ENCODE measurements around the gene FILIP1L. TPM values are rescaled to one million over a fixed set of nuclear protein-coding genes. Genes with fewer than 3 reads are reported as not detected.

The FILIP1L gene
- total RNA-seq, 1 experiment from 2014 or later, result 15.5 TPM

DNA sequence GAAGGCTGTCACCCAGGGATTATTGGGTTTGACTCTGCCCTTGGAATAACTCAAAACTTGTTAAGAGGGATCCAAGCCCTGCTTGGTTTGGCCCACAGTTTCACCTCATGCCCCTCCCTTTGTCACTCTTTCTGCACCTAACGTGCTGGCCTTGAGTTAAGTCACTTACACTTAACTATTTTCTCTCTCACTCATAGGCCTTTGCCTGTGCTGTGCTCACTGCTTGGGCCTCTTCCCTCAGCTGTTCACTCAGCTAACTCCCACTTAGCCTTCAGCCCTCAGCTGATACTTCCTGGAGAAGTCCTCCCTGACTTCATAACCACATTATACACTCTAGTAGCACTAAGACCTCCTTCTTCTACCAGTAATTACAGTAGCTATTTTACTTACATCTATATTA lies 163.4 kb downstream of the FILIP1L start:
- ChIA-PET POLR2A (no interaction called here), CTCF (no interaction called here)
- peaks cover 33% of the 10 kb centered on the region for H3K4me1 ChIP-seq
- Mint-ChIP-seq H3K4me1 (ENCODE audit: low read depth, unreplicated experiment) (peaks cover 24% of the 10 kb centered on the region), H3K9me3 (ENCODE audit: unreplicated experiment) (no peaks in the 10 kb centered on the region), H3K36me3 (ENCODE audit: insufficient read depth, unreplicated experiment) (no peaks in the 10 kb centered on the region), H3K27ac (ENCODE audit: unreplicated experiment) (no peak overlapping the region), H3K27me3 (ENCODE audit: insufficient read depth, unreplicated experiment) (no peaks in the 10 kb centered on the region), H3K4me3 (ENCODE audit: unreplicated experiment) (no peak overlapping the region)
- TF ChIP-seq, protein P1, sequence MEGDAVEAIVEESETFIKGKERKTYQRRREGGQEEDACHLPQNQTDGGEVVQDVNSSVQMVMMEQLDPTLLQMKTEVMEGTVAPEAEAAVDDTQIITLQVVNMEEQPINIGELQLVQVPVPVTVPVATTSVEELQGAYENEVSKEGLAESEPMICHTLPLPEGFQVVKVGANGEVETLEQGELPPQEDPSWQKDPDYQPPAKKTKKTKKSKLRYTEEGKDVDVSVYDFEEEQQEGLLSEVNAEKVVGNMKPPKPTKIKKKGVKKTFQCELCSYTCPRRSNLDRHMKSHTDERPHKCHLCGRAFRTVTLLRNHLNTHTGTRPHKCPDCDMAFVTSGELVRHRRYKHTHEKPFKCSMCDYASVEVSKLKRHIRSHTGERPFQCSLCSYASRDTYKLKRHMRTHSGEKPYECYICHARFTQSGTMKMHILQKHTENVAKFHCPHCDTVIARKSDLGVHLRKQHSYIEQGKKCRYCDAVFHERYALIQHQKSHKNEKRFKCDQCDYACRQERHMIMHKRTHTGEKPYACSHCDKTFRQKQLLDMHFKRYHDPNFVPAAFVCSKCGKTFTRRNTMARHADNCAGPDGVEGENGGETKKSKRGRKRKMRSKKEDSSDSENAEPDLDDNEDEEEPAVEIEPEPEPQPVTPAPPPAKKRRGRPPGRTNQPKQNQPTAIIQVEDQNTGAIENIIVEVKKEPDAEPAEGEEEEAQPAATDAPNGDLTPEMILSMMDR (IDR thresholded peaks at IDR 0.05; ENCODE audit: insufficient read depth in 1 of 2, low read depth in 1 of 2, low read length in 1 of 2, severe bottlenecking in 1 of 2, unreplicated experiment in 1 of 2), result no peak
- intact Hi-C loops (cut with micrococcal nuclease; ENCODE audit: unreplicated experiment), result no loop called here
- H3K4me3 ChIP-seq (ENCODE audit: low read depth, low read length), result no peak overlapping the region
- H3K27me3 ChIP-seq (replicated peaks; ENCODE audit: control insufficient read depth, insufficient read depth, low read length), result no peaks in the 10 kb centered on the region
- DNase-seq, result no peak
- BruUV-seq (replicated peaks), result no TSS peak
- no peaks in the 10 kb centered on the region for H3K9me3 ChIP-seq
- no peaks in the 10 kb centered on the region for H3K36me3 ChIP-seq (ENCODE audit: control insufficient read depth, insufficient read depth, low read length)

DNA sequence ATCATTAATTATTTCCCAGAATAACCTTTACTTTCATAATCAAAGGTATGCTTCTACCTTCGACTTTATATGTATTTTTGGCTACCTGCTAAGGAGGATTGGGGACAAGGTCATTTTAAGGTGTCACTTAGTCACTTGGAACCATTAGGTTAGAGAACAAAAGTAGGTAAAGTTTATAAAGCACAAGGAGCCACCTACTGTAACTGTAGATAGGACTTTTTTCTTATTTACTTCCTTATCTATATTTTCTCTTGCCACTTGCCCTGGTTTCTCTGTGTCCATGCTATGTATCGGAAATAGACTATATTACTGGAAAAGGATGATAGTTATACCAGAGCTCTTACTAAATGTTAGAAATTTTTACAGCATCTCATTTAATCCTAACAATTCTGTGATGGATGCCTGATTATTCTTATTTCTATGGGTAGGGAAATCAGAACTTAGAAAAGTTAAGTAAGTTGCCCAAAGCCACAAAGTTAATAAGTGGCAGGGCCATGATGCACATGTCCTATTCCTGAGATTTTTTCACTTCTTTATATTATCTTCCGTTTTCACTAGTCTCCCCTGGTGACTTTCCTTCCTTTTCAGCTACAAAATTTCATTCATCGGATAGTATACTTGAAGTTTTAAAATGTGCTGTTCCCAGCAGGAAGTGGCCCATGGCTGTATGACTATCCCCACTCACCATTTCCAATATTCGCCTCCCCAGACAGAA lies 164.2 kb downstream of the FILIP1L start:
- no peaks in the 10 kb centered on the region for H3K27me3 Mint-ChIP-seq (ENCODE audit: insufficient read depth, unreplicated experiment)
- H3K4me1 ChIP-seq, result peaks cover 30% of the 10 kb centered on the region
- intact Hi-C loops (cut with micrococcal nuclease; ENCODE audit: unreplicated experiment), result no loop called here

DNA sequence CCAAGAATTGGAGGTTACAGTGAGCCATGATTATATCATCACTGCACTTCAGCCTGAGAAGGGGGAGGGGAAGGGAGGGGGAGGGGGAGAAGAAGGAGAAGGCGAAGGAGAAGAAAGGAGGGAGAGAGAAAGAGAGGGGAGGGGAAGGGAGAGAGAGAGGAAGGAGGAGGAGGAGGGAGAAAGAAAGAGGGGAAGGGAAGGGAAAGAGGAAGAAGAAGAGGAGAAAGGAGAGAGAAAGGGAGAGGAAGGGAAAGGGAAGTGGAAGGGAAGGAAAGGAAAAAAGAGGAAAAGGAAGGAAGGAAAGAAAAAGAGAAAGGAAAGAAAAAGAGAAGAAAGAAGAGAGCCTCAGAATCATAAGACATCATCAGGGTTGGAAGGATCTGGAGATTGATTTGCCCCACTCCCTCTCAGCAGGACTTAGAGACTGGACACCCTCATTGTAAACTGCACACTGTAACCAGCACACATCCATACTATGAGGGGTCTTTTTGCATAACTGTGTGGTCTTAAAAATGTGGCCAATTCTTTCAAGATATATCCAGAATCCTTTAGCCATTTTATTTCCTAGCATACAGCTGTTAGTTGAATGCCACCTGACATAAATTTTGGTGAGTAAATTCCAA lies 165.7 kb downstream of the FILIP1L start:
- no peaks in the 10 kb centered on the region for H3K27me3 Mint-ChIP-seq (ENCODE audit: insufficient read depth, unreplicated experiment)
- CTCF ChIA-PET, result no interaction called here
- POLR2A ChIA-PET, result no interaction called here
- TF ChIP-seq, protein P1 (IDR thresholded peaks at IDR 0.05; ENCODE audit: insufficient read depth in 1 of 2, low read depth in 1 of 2, low read length in 1 of 2, severe bottlenecking in 1 of 2, unreplicated experiment in 1 of 2), result no peak
- intact Hi-C loops (cut with micrococcal nuclease; ENCODE audit: unreplicated experiment), result no loop called here
- H3K4me1 Mint-ChIP-seq (ENCODE audit: low read depth, unreplicated experiment), result peaks cover 39% of the 10 kb centered on the region
- H3K9me3 Mint-ChIP-seq (ENCODE audit: unreplicated experiment), result no peaks in the 10 kb centered on the region
- no peaks in the 10 kb centered on the region for H3K36me3 ChIP-seq (ENCODE audit: control insufficient read depth, insufficient read depth, low read length)
- no peaks in the 10 kb centered on the region for H3K27me3 ChIP-seq (replicated peaks; ENCODE audit: control insufficient read depth, insufficient read depth, low read length)
- BruUV-seq (replicated peaks), result no TSS peak
- H3K4me1 ChIP-seq, result peaks cover 39% of the 10 kb centered on the region
- no peaks in the 10 kb centered on the region for H3K36me3 Mint-ChIP-seq (ENCODE audit: insufficient read depth, unreplicated experiment)
- no peak for DNase-seq
- H3K9me3 ChIP-seq, result no peaks in the 10 kb centered on the region
- no peak overlapping the region for H3K27ac Mint-ChIP-seq (ENCODE audit: unreplicated experiment)
- no peak overlapping the region for H3K4me3 ChIP-seq (ENCODE audit: low read depth, low read length)
- no peak overlapping the region for H3K4me3 Mint-ChIP-seq (ENCODE audit: unreplicated experiment)

More for the DNA sequence above, 164.2 kb downstream of the FILIP1L start:
- H3K9me3 ChIP-seq, result no peaks in the 10 kb centered on the region
- H3K4me3 ChIP-seq (ENCODE audit: low read depth, low read length), result no peak overlapping the region
- Mint-ChIP-seq H3K27ac (ENCODE audit: unreplicated experiment) (no peak overlapping the region), H3K36me3 (ENCODE audit: insufficient read depth, unreplicated experiment) (no peaks in the 10 kb centered on the region), H3K4me1 (ENCODE audit: low read depth, unreplicated experiment) (peaks cover 26% of the 10 kb centered on the region), H3K4me3 (ENCODE audit: unreplicated experiment) (no peak overlapping the region), H3K9me3 (ENCODE audit: unreplicated experiment) (no peaks in the 10 kb centered on the region)
- TF ChIP-seq, protein P1 (IDR thresholded peaks at IDR 0.05; ENCODE audit: insufficient read depth in 1 of 2, low read depth in 1 of 2, low read length in 1 of 2, severe bottlenecking in 1 of 2, unreplicated experiment in 1 of 2), result no peak
- H3K36me3 ChIP-seq (ENCODE audit: control insufficient read depth, insufficient read depth, low read length), result no peaks in the 10 kb centered on the region
- no TSS peak for BruUV-seq (replicated peaks)
- no peaks in the 10 kb centered on the region for H3K27me3 ChIP-seq (replicated peaks; ENCODE audit: control insufficient read depth, insufficient read depth, low read length)
- no peak for DNase-seq
- CTCF ChIA-PET, result no interaction called here
- POLR2A ChIA-PET, result no interaction called here
